ENCODE data around the gene KXD1.

GRCh38 chr19:18594824-18595373 lies 37.2 kb downstream of the KXD1 start:
- TF ChIP-seq, protein P1, sequence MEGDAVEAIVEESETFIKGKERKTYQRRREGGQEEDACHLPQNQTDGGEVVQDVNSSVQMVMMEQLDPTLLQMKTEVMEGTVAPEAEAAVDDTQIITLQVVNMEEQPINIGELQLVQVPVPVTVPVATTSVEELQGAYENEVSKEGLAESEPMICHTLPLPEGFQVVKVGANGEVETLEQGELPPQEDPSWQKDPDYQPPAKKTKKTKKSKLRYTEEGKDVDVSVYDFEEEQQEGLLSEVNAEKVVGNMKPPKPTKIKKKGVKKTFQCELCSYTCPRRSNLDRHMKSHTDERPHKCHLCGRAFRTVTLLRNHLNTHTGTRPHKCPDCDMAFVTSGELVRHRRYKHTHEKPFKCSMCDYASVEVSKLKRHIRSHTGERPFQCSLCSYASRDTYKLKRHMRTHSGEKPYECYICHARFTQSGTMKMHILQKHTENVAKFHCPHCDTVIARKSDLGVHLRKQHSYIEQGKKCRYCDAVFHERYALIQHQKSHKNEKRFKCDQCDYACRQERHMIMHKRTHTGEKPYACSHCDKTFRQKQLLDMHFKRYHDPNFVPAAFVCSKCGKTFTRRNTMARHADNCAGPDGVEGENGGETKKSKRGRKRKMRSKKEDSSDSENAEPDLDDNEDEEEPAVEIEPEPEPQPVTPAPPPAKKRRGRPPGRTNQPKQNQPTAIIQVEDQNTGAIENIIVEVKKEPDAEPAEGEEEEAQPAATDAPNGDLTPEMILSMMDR (IDR thresholded peaks at IDR 0.05) = no peak
- TF ChIP-seq POLR2A (IDR thresholded peaks at IDR 0.05; ENCODE audit: low read depth) = no peak
- no peak for TF ChIP-seq POLR2AphosphoS5 (IDR thresholded peaks at IDR 0.05)
- no peak for TF ChIP-seq EP300 (IDR thresholded peaks at IDR 0.05)

Measured in esophagus muscularis mucosa (tissue), 4 donors.